Glutamatergic neuron (in vitro differentiated cells): ENCODE results near the gene ICOSLG. TPM values are rescaled to one million over a fixed set of nuclear protein-coding genes. Genes with fewer than 3 reads are reported as not detected.
A peak's percentile ranks its signal among the peaks of the same experiment; 100 is the strongest.

Source experiments
- DNase-seq: peaks from one replicate; pipeline ENCODE4 v3.0.0; 2022
- H3K27ac Mint-ChIP-seq: one replicate; pipeline ENCODE4 v1.8.0; 2020; ENCODE audit warnings: mild to moderate bottlenecking, mixed read lengths, inconsistent platforms; ENCODE audit not compliant: unreplicated experiment
- H3K27me3 Mint-ChIP-seq: one replicate; pipeline ENCODE4 v1.8.0; 2020; ENCODE audit warnings: mild to moderate bottlenecking, moderate library complexity, mixed read lengths, inconsistent platforms; ENCODE audit not compliant: unreplicated experiment
- H3K36me3 Mint-ChIP-seq: one replicate; pipeline ENCODE4 v1.8.0; 2020; ENCODE audit warnings: mild to moderate bottlenecking, mixed read lengths, inconsistent platforms; ENCODE audit not compliant: unreplicated experiment
- H3K4me1 Mint-ChIP-seq: one replicate; pipeline ENCODE4 v1.8.0; 2020; ENCODE audit warnings: mild to moderate bottlenecking, low read depth, mixed read lengths, inconsistent platforms; ENCODE audit not compliant: unreplicated experiment
- H3K4me3 Mint-ChIP-seq: one replicate; pipeline ENCODE4 v1.8.0; 2020; ENCODE audit warnings: mild to moderate bottlenecking, mixed read lengths, inconsistent platforms; ENCODE audit not compliant: unreplicated experiment
- H3K9me3 Mint-ChIP-seq: one replicate; pipeline ENCODE4 v1.8.0; 2020; ENCODE audit warnings: mild to moderate bottlenecking, moderate library complexity, mixed read lengths, inconsistent platforms; ENCODE audit not compliant: unreplicated experiment
- CTCF ChIP-seq: fragments of 200-600 bp; sonication (generic); IDR thresholded peaks from one replicate; pipeline ENCODE4 v1.5.0; 2021; ENCODE audit not compliant: partially characterized antibody, unreplicated experiment
- total RNA-seq: library from RNA; stranded (reverse); fragmentation: NEBNext Ultra II Directional; extraction: Animal tissue kit (Norgen Biotek cat#: 25700); gene quantifications from one replicate; pipeline ENCODE4 v1.2.1, GENCODE V29; 2021; ENCODE audit not compliant: unreplicated experiment

The ICOSLG gene
- total RNA-seq, 1 donor from 2014 or later: 0.37 TPM

- H3K27me3 Mint-ChIP-seq: peaks cover 4% of the 10 kb centered on the region
- TF ChIP-seq CTCF: no peak
- H3K4me1 Mint-ChIP-seq: peaks cover 27% of the 10 kb centered on the region
- no peak overlapping the region for H3K27ac Mint-ChIP-seq
- H3K4me3 Mint-ChIP-seq: no peak overlapping the region
- H3K9me3 Mint-ChIP-seq: peaks cover 10% of the 10 kb centered on the region
- DNase-seq: no peak
- H3K36me3 Mint-ChIP-seq: no peaks in the 10 kb centered on the region
Measured at GRCh38 chr21:44281801-44282200, 41.1 kb upstream of the ICOSLG start.

- DNase-seq: peak; percentile 20
- Mint-ChIP-seq H3K9me3 (peaks cover 10% of the 10 kb centered on the region), H3K27me3 (peaks cover 4% of the 10 kb centered on the region), H3K27ac (peak overlapping the region; percentile 45), H3K36me3 (peaks cover 5% of the 10 kb centered on the region), H3K4me3 (peak overlapping the region; percentile 49), H3K4me1 (peaks cover 27% of the 10 kb centered on the region)
- no peak for TF ChIP-seq CTCF
Measured at GRCh38 chr21:44279354-44280260, 38.9 kb upstream of the ICOSLG start.

GRCh38 chr21:44275041-44275440 lies 34.3 kb upstream of the ICOSLG start:
- TF ChIP-seq CTCF: no peak
- Mint-ChIP-seq H3K27me3 (peaks cover 2% of the 10 kb centered on the region), H3K36me3 (peaks cover 5% of the 10 kb centered on the region), H3K4me3 (no peak overlapping the region), H3K27ac (no peak overlapping the region), H3K9me3 (peaks cover 8% of the 10 kb centered on the region), H3K4me1 (peaks cover 13% of the 10 kb centered on the region)
- no peak for DNase-seq

- no peak for TF ChIP-seq CTCF
- peak; percentile 3 for DNase-seq
- H3K4me3 Mint-ChIP-seq: no peak overlapping the region
- H3K27ac Mint-ChIP-seq: no peak overlapping the region
- no peaks in the 10 kb centered on the region for H3K4me1 Mint-ChIP-seq
- H3K27me3 Mint-ChIP-seq: no peaks in the 10 kb centered on the region
- no peaks in the 10 kb centered on the region for H3K9me3 Mint-ChIP-seq
- peaks cover 5% of the 10 kb centered on the region for H3K36me3 Mint-ChIP-seq
Measured at GRCh38 chr21:44273046-44273445, 32.3 kb upstream of the ICOSLG start.

GRCh38 chr21:44272284-44272858 lies 31.6 kb upstream of the ICOSLG start:
- Mint-ChIP-seq H3K27me3 (no peaks in the 10 kb centered on the region), H3K27ac (no peak overlapping the region), H3K9me3 (no peaks in the 10 kb centered on the region), H3K4me3 (no peak overlapping the region), H3K4me1 (no peaks in the 10 kb centered on the region), H3K36me3 (peaks cover 5% of the 10 kb centered on the region)
- no peak for TF ChIP-seq CTCF
- DNase-seq: peak; percentile 9
